ENCODE results near the gene GALE.

DNA sequence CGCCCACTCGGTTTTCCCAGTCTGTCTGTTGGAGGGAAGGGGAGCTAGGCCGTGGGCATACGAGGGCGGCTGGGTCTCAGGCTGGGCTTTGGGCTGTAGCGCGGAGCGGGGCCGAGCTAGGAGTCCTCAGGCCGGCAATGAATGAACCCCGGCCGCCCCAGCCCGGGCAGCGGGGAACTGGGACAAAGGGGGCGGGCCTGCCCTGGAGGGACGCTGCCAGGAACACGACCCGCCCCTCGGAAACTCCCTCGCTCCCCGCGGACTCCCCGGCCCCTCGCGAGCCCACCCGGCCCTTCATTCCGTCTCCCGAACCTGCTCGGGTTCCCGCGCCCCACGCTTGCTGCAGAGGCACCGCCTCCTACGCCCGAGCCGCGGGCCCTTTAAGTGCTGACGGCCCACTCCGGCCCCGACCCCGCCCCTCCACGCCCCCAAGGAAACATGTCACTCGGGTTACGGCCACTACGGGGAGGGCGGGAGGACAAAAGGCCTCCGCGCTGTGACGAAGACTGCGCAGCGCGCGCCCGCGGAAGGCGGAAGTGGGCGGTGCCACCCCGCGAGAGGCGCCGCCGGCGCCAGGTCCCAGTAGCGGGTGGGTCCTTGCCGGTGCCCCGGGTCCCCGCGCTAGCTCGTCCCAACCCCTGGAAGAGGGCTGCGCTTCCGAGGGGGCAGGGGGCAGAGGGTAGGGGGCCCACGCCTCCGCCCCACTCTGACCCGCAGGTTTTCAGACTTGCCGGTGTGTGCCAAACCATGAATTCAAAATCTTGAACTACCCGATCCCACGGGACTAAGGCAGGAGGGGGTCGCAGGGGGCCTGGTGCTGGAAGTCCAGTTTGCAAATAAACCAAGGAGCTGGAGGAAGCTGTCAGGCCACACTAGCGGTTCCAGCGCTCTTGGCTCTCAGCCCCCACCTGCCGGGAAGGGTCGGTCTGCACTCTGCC lies at the start of gene GALE:
- peak; percentile 77 to 86 (median 85) for TF ChIP-seq POLR2AphosphoS5 (IDR thresholded peaks at IDR 0.05)
- no peak for TF ChIP-seq POLR2A (IDR thresholded peaks at IDR 0.05)
